HG02973 (cell line): ENCODE data around the gene GPR132.
"Not testable (repeated sequence)": the region's sequence is repeated elsewhere in the genome, so short reads cannot be mapped to it uniquely, and the experiment has no call there.

Source experiments
- ATAC-seq: cut with Tn5 transposase; IDR thresholded peaks from one replicate; pipeline ENCODE4 v1.9.1; 2021; ENCODE audit warnings: moderate library complexity; ENCODE audit not compliant: unreplicated experiment

GPR132 gene

GRCh38 chr14:105091517-105092170 lies 26.4 kb upstream of the GPR132 start:
- ATAC-seq, result no peak

- ATAC-seq, result no peak
Observed at GRCh38 chr14:105091054-105091516, 25.9 kb upstream of the GPR132 start.

- peak; percentile 33 for ATAC-seq
Observed at GRCh38 chr14:105090493-105091053, 25.3 kb upstream of the GPR132 start.

GRCh38 chr14:105089746-105090492 lies 24.7 kb upstream of the GPR132 start:
- ATAC-seq, result no peak

- ATAC-seq, result no peak
Observed at GRCh38 chr14:105088812-105089745, 23.8 kb upstream of the GPR132 start.

- no peak for ATAC-seq
Observed at GRCh38 chr14:105087963-105088811, 23.0 kb upstream of the GPR132 start.

- no peak for ATAC-seq
Observed at GRCh38 chr14:105087308-105087962, 22.2 kb upstream of the GPR132 start.

GRCh38 chr14:105086833-105087307 lies 21.6 kb upstream of the GPR132 start:
- ATAC-seq, result peak; percentile 60

- ATAC-seq, result no peak
Observed at GRCh38 chr14:105085766-105086165, 20.5 kb upstream of the GPR132 start.

GRCh38 chr14:105084741-105085571 lies 19.7 kb upstream of the GPR132 start:
- no peak for ATAC-seq

GRCh38 chr14:105083926-105084685 lies 18.9 kb upstream of the GPR132 start:
- no peak for ATAC-seq

GRCh38 chr14:105082703-105083102 lies 17.5 kb upstream of the GPR132 start:
- ATAC-seq, result no peak

GRCh38 chr14:105081473-105081872 lies 16.2 kb upstream of the GPR132 start:
- not testable (repeated sequence) for ATAC-seq

- no peak for ATAC-seq
Observed at GRCh38 chr14:105080161-105080560, 14.9 kb upstream of the GPR132 start.

GRCh38 chr14:105078294-105078693 lies 13.1 kb upstream of the GPR132 start:
- no peak for ATAC-seq

- no peak for ATAC-seq
Observed at GRCh38 chr14:105077649-105077995, 12.4 kb upstream of the GPR132 start.

- no peak for ATAC-seq
Observed at GRCh38 chr14:105076805-105077648, 11.8 kb upstream of the GPR132 start.
